Pancreas (tissue), 10 donors: ENCODE measurements around the gene NUDT10. TPM values are rescaled to one million over a fixed set of nuclear protein-coding genes. Genes with fewer than 3 reads are reported as not detected.
"Not testable (repeated sequence)": the region's sequence is repeated elsewhere in the genome, so short reads cannot be mapped to it uniquely, and the experiment has no call there.

Experiments
- ATAC-seq, 4 donors: fragments of 200-7000 bp; cut with Tn5 transposase; one replicate each; pipeline versions ENCODE4 v1.8.0 to v1.9.1; 2020; ENCODE audit warnings: mild to moderate bottlenecking in 4 of 4, moderate library complexity in 4 of 4
- DNase-seq, 6 donors: peaks; one replicate each; pipeline ENCODE4 v3.0.0-alpha.2; 2020
- FAIRE-seq: peaks from 2 replicates; lab custom pipeline; 2012; peaks lifted over from hg19 to GRCh38; lab: Jason Lieb, UNC
- H3K27ac ChIP-seq, 4 donors: fragments of 200-600 bp; sonication (generic); 1 replicate in 3 of 4; 2 replicates in 1 of 4; pipeline versions ENCODE4 v1.5.0 to v1.8.0; 2020
- H3K27me3 ChIP-seq, 4 donors: fragments of 200-600 bp; one replicate each; pipeline ENCODE4 v1.8.0; 2021
- H3K36me3 ChIP-seq, 3 donors: fragments of 200-600 bp; sonication (generic) in 1 of 3; one replicate each; pipeline versions ENCODE4 v1.5.0 to v1.8.0; 2020 to 2021
- H3K4me1 ChIP-seq, 3 donors: fragments of 200-600 bp; one replicate each; pipeline ENCODE4 v1.8.0; 2021
- H3K4me3 ChIP-seq, 4 donors: fragments of 200-600 bp; sonication (generic) in 2 of 4; one replicate each; pipeline versions ENCODE4 v1.5.0 to v1.8.0; 2020 to 2021
- H3K9me3 ChIP-seq, 4 donors: fragments of 200-600 bp; one replicate each; pipeline ENCODE4 v1.8.0; 2021
- CTCF ChIP-seq, 4 donors: fragments of 200-600 bp; sonication (generic) in 3 of 4; IDR thresholded peaks; one replicate each; pipeline versions ENCODE4 v1.5.0 to v1.8.0; 2021; ENCODE audit warnings: antibody characterized with exemption in 4 of 4
- WGBS, 2 donors: extraction: QIAGEN DNeasy Blood & Tissue Kit; methylation state at CpG; one replicate each; pipeline ENCODE4 v1.1.7; 2013; 5-methylcytosine and 5-hydroxymethylcytosine counted together
- intact Hi-C, 3 donors: fragments of 100-400 bp; cut with DNase I; formaldehyde crosslinking; loops; one replicate each; pipeline versions ENCODE4 v1.11.1 to v1.14.2; 2022
- polyA plus RNA-seq, 2 donors: library from polyadenylated mRNA; stranded (reverse); fragments of 200-250 nt; gene quantifications; one replicate each; pipeline ENCODE4 v1.2.3, GENCODE V29; 2013
- total RNA-seq, 6 donors: library from RNA; stranded (reverse); fragmentation: NEBNext Ultra II Directional in 4 of 6; extraction: Animal tissue kit (Norgen Biotek cat#: 25700) in 4 of 6; gene quantifications; one replicate each; pipeline versions ENCODE4 v1.2.1 to v1.2.4, GENCODE V29; 2021 to 2023
- donor health status: healthy with polysubstance abuse.
- donor health status: DM: no; HTN: no; CAD: no; lungs with moderate emphysema.
- donor health status: DM: no; HTN: no; CAD: no.
- donor health status: control.
- donor health status: control.
- donor health status: Bipolar disorder and iron deficiency.
- donor health status: DM: yes; HTN: yes; CAD: no.
- donor health status: DM: no; HTN: no; CAD: no.
- donor health status: DM: no; HTN: no; CAD: no.
- donor health status: DM: yes; HTN: yes; CAD: no.

The NUDT10 gene
- total RNA-seq (under 1 TPM in 3 of 6 donors, not detected in 3; 0.12 to 0.13 (median 0.12) TPM), polyA plus RNA-seq (under 1 TPM; 0.30 to 0.77 TPM)

GRCh38 chrX:51332188-51332942, at the start of gene NUDT10:
TSS of gene NUDT10 (plus strand) at chrX:51332822. CDS start at chrX:51332966, 144 bp downstream.
- 1 to 29% methylated on average over 56 to 68 of the region's 68 CpGs for WGBS, 2 donors
- ATAC-seq: peak; percentile 40 to 88 (median 80)
- no peaks in the 10 kb centered on the region for H3K36me3 ChIP-seq
- no peak within 1 kb of the TSS for H3K27ac ChIP-seq
- H3K9me3 ChIP-seq: no peaks in the 10 kb centered on the region
- peaks cover 0 to 24% (median 2%) of the 10 kb centered on the region in 4 donors for H3K27me3 ChIP-seq
- peak within 1 kb of the TSS; percentile 7 to 48 (median 21) for H3K4me3 ChIP-seq
- no peak for FAIRE-seq
- no peak for TF ChIP-seq CTCF (IDR thresholded peaks at IDR 0.05)
- no peaks in the 10 kb centered on the region for H3K4me1 ChIP-seq
- intact Hi-C loops: no loop called here
- DNase-seq: peak; percentile 10 to 69 (median 24)

- DNase-seq (no peak), ATAC-seq (no peak), FAIRE-seq (no peak)
- no peaks in the 10 kb centered on the region for H3K36me3 ChIP-seq
- no peaks in the 10 kb centered on the region for H3K4me1 ChIP-seq
- intact Hi-C loops: no loop called here
- no peaks in the 10 kb centered on the region for H3K9me3 ChIP-seq
- TF ChIP-seq CTCF (IDR thresholded peaks at IDR 0.05): no peak
- WGBS, 2 donors: 26 to 34% methylated on average over 3 of the region's 3 CpGs
- no peaks in the 10 kb centered on the region for H3K27me3 ChIP-seq
- no peak overlapping the region for H3K4me3 ChIP-seq
- no peak overlapping the region for H3K27ac ChIP-seq
Observed at GRCh38 chrX:51292421-51292820, 40.2 kb upstream of the NUDT10 start.

- Histone ChIP-seq H3K36me3 (no peaks in the 10 kb centered on the region), H3K9me3 (no peaks in the 10 kb centered on the region), H3K4me3 (no peak overlapping the region), H3K27me3 (no peaks in the 10 kb centered on the region), H3K4me1 (no peaks in the 10 kb centered on the region), H3K27ac (no peak overlapping the region)
- 79 to 84% methylated on average over 2 of the region's 2 CpGs for WGBS, 2 donors
- TF ChIP-seq CTCF (IDR thresholded peaks at IDR 0.05): no peak
- no peak for FAIRE-seq
- no peak for DNase-seq
- intact Hi-C loops: no loop called here
- no peak for ATAC-seq
Observed at GRCh38 chrX:51296138-51296537, 36.5 kb upstream of the NUDT10 start.

GRCh38 chrX:51316271-51316670, 16.4 kb upstream of the NUDT10 start:
- FAIRE-seq (no peak), ATAC-seq (no peak)

GRCh38 chrX:51332943-51333785, 542 bp downstream of the NUDT10 start:
- Histone ChIP-seq H3K4me3 (peak overlapping the region; percentile 7 to 48 (median 21)), H3K27me3 (peaks cover 0 to 24% (median 2%) of the 10 kb centered on the region in 4 donors)
- FAIRE-seq, DNase-seq, intact Hi-C loops, H3K27ac ChIP-seq, H3K36me3 ChIP-seq, H3K4me1 ChIP-seq, H3K9me3 ChIP-seq: not testable (repeated sequence)
- ATAC-seq: peak in 3 of 4 donors; percentile 54 to 59 (median 56)
- 9 to 31% methylated on average over 41 to 51 of the region's 56 CpGs for WGBS, 2 donors

More at GRCh38 chrX:51316271-51316670, 16.4 kb upstream of the NUDT10 start:
- Histone ChIP-seq H3K4me1 (no peaks in the 10 kb centered on the region), H3K4me3 (no peak overlapping the region), H3K9me3 (no peaks in the 10 kb centered on the region), H3K27me3 (peaks cover 0 to 12% (median 4%) of the 10 kb centered on the region in 4 donors), H3K27ac (no peak overlapping the region), H3K36me3 (no peaks in the 10 kb centered on the region)
- TF ChIP-seq CTCF (IDR thresholded peaks at IDR 0.05): no peak
- WGBS, 2 donors: 84 to 93% methylated on average over 1 of the region's 1 CpG
- intact Hi-C loops: no loop called here
- no peak for DNase-seq
